K562 (cell line): Measurements from ENCODE around the gene GAL3ST2. TPM values are rescaled to one million over a fixed set of nuclear protein-coding genes. Genes with fewer than 3 reads are reported as not detected.

ENCODE experiments used
- ATF6 ChIP-seq: sonication (generic); formaldehyde crosslinking; IDR thresholded peaks from 2 replicates; pipeline ENCODE4 v1.4.0; 2020; ENCODE audit warnings: mild to moderate bottlenecking, missing genetic modification reagents
- BCOR ChIP-seq: fragments of 450-650 bp; IDR thresholded peaks from 2 replicates; pipeline ENCODE4 v1.6.1; 2016
- CBFA2T3 ChIP-seq: fragments of 450-650 bp; IDR thresholded peaks from 2 replicates; pipeline ENCODE4 v1.6.1; 2017
- CBFB ChIP-seq: sonication (generic); formaldehyde crosslinking; IDR thresholded peaks from 2 replicates; pipeline ENCODE4 v1.4.0; 2020; ENCODE audit warnings: mild to moderate bottlenecking, missing genetic modification reagents
- CXXC5 ChIP-seq: fragments of 250-450 bp; sonication (Bioruptor Pico); IDR thresholded peaks from 2 replicates; pipeline ENCODE4 v1.8.0; 2022; ENCODE audit warnings: inconsistent platforms, mild to moderate bottlenecking, moderate library complexity
- EP400 ChIP-seq: fragments of 450-650 bp; IDR thresholded peaks from 2 replicates; pipeline ENCODE4 v1.6.1; 2017; ENCODE audit warnings: antibody characterized with exemption, mild to moderate bottlenecking, moderate library complexity
- FOXK1 ChIP-seq: sonication (generic); formaldehyde crosslinking; IDR thresholded peaks from 2 replicates; pipeline ENCODE4 v1.8.0; 2022; ENCODE audit warnings: missing genetic modification reagents, mild to moderate bottlenecking, borderline replicate concordance
- FOXP4 ChIP-seq: sonication (generic); formaldehyde crosslinking; IDR thresholded peaks from 2 replicates; pipeline ENCODE4 v1.8.0; 2022; ENCODE audit warnings: mild to moderate bottlenecking, missing genetic modification reagents, borderline replicate concordance
- MBD1 ChIP-seq: fragments of 250-450 bp; sonication (Bioruptor Pico); IDR thresholded peaks from 2 replicates; pipeline ENCODE4 v1.8.0; 2022; ENCODE audit warnings: inconsistent platforms
- MEIS2 ChIP-seq: fragments of 450-650 bp; IDR thresholded peaks from 2 replicates; pipeline ENCODE4 v1.6.1; 2014; ENCODE audit warnings: mild to moderate bottlenecking; ENCODE audit not compliant: partially characterized antibody
- NRF1 ChIP-seq, 2 experiments: fragments of 450-650 bp; IDR thresholded peaks in 1 of 2; conservative IDR thresholded peaks in 1 of 2; 2 replicates each; pipeline ENCODE4 v1.6.1; 2014; ENCODE audit warnings: mild to moderate bottlenecking in 2 of 2
- STAG1 ChIP-seq: sonication (generic); formaldehyde crosslinking; IDR thresholded peaks from 2 replicates; pipeline ENCODE4 v1.5.0; 2020; ENCODE audit warnings: missing genetic modification reagents, borderline replicate concordance
- ZNF592 ChIP-seq: fragments of 450-650 bp; IDR thresholded peaks from 2 replicates; pipeline ENCODE4 v1.6.1; 2017; ENCODE audit warnings: antibody characterized with exemption, mild to moderate bottlenecking
- polyA plus RNA-seq, 8 experiments: library from polyadenylated mRNA; depleted of rRNA in 4 of 8; stranded (reverse) in 5 of 8; unstranded in 3 of 8; fragments of >200 nt; fragmentation: Nextera tagmentation in 2 of 8; fragmentation: Illumina TruSeq in 1 of 8; extraction: Ambion mirVana in 2 of 8; extraction: Trizol in 1 of 8; gene quantifications; 2 replicates each; pipeline versions ENCODE4 v1.2.1 to v1.2.3, GENCODE V29; 2011 to 2014; ENCODE audit warnings: inconsistent platforms in 1 of 8, missing spikeins in 1 of 8
- total RNA-seq, 7 experiments: library from RNA; depleted of rRNA in 6 of 7; stranded (reverse); fragments of >200 nt in 6 of 7; fragmentation: Illumina TruSeq in 2 of 7; extraction: Trizol in 2 of 7; gene quantifications; 2 replicates each; pipeline versions ENCODE4 v1.2.1 to v1.2.3, GENCODE V29; 2011 to 2021; ENCODE audit warnings: low replicate concordance in 1 of 7

GAL3ST2 gene
- total and polyA plus RNA-seq, 9 of the 15 experiments (the other 6 are each of a cell fraction or from before 2014, with no cell fraction given): 0.42 TPM; not detected in 8

- peak; percentile 89; the same call in 1 of the 2 replicates for TF ChIP-seq ATF6 (CRISPR knock-in tag)
- TF ChIP-seq FOXP4 (CRISPR knock-in tag): 0 out of 2 replicates have a peak, but pooled peaks have one; percentile 62
- 0 out of 2 replicates have a peak, but pooled peaks have one; percentile 31 for TF ChIP-seq FOXK1 (CRISPR knock-in tag)
- peak; percentile 45 for TF ChIP-seq CXXC5 (CRISPR knock-in tag)
- peak; percentile 57 for TF ChIP-seq CBFA2T3
- peak; percentile 21 for TF ChIP-seq MEIS2
- TF ChIP-seq ZNF592: peak; percentile 88
- TF ChIP-seq CBFB (CRISPR knock-in tag): 0 out of 2 replicates have a peak, but pooled peaks have one; percentile 69
- peak; percentile 52 for TF ChIP-seq EP400
- peak; percentile 66; the same call in 1 of the 2 replicates for TF ChIP-seq BCOR
- TF ChIP-seq NRF1 (conservative IDR thresholded peaks at IDR 0.05 in 1 of 2, IDR thresholded peaks at IDR 0.05 in 1 of 2): peak; percentile 89 to 91
- TF ChIP-seq MBD1 (CRISPR knock-in tag): peak; percentile 93
- TF ChIP-seq STAG1: 0 out of 2 replicates have a peak, but pooled peaks have one; percentile 33
Observed at GRCh38 chr2:241823531-241824437, 47.2 kb downstream of the GAL3ST2 start (continued).
